GM03348 (cell line): ENCODE results near the gene FMO1.
"Not testable (repeated sequence)": the region's sequence is repeated elsewhere in the genome, so short reads cannot be mapped to it uniquely, and the experiment has no call there.

ENCODE experiments used
- DNase-seq: peaks from one replicate; pipeline ENCODE4 v3.0.0; 2012; ENCODE audit warnings: low spot score

FMO1 gene, protein sequence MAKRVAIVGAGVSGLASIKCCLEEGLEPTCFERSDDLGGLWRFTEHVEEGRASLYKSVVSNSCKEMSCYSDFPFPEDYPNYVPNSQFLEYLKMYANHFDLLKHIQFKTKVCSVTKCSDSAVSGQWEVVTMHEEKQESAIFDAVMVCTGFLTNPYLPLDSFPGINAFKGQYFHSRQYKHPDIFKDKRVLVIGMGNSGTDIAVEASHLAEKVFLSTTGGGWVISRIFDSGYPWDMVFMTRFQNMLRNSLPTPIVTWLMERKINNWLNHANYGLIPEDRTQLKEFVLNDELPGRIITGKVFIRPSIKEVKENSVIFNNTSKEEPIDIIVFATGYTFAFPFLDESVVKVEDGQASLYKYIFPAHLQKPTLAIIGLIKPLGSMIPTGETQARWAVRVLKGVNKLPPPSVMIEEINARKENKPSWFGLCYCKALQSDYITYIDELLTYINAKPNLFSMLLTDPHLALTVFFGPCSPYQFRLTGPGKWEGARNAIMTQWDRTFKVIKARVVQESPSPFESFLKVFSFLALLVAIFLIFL

DNA sequence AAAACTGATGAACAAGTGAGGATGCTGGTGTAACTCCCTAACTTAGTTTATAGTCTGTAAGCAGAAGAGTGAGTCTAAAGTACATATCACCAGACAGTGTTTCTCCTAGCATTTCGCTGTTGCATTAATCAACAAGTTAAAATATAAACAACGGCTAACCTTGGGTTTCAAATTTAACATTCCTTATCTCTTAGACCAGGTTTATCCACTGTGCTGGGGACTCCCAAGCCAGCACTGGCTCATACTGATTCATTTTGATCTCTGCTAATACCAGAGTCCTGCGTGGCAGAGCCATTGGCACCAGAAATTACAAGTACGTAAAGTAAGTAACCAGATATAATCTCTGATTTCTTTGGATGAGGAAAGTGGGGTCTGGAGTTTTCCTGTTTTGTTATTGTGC lies at the start of gene FMO1:
FMO1 (plus strand) TSS at position 193 of the 400 bp plus-strand sequence. CDS start 9,594 bp downstream, outside the sequence.
- no peak for DNase-seq

DNA sequence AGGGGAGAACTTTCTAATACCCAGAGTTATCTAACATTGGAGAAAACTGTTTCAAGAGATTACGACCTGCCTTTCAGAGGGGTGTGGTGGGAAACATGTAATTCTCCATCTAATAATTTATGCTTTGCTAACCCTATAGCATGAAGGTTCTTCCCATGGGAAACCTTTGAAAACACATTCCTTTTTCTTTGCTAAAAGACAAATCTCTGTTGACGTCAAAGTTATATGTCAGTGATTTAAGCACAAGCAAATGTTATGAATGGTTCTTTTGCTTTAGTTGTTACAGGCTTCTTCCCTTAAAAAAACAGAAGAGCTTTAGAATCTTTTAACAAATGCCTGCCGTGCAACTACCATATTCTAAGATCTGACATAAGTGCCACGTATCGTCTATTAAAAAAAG lies 44.0 kb upstream of the FMO1 start:
- no peak for DNase-seq

DNA sequence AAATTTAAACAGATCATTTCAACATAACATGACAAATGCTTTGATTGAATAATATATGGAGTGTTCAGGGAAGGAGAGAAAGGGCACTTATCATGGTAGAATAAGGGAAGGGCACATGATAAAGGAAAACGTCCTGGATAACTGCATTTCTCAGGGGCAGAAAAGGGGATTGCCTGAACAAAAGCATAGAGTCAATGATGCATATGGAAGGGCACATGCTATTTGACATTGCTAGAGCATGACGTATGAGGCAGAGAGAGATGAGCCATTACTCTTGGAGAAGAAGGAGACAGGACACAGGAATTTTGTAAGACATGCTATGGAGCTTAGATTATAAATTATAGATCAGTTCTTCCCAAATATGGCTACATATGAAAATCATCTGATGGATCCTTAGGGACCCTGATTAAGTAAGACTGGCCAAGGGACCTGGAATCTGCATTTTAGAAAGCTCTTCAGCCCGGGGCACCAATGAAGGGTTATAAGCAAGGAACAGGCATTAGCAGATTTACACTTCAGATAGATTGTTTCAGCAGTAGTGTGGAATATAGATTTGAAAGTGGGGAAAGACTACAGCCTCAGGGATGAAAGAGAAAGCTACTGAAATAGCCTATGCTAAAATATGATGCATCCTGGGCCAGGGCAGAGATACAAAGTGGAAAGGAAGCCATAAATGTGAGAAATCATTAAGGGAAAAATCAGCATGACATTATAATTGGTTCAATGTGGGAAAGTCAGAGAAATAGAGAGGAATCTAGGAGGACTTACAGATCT lies 41.9 kb upstream of the FMO1 start:
- DNase-seq: no peak

DNA sequence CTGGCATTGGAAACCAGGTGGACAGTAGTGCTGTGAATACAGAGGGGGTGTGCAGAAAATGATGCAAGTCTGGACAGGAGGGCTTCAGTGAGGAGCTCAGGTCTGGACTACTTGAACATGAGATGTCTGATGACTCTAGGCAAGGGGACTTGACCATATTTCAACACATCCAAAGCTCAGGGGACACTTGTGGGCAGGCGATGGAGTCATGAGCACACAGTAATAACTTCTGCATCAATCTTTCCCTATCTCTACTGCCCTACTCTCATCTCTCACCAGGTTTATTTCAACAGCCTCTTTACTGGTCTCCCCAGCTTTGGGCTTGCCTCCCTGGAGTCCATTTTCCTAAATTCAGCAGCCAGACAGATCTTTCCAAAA lies 41.3 kb upstream of the FMO1 start:
- no peak for DNase-seq

DNA sequence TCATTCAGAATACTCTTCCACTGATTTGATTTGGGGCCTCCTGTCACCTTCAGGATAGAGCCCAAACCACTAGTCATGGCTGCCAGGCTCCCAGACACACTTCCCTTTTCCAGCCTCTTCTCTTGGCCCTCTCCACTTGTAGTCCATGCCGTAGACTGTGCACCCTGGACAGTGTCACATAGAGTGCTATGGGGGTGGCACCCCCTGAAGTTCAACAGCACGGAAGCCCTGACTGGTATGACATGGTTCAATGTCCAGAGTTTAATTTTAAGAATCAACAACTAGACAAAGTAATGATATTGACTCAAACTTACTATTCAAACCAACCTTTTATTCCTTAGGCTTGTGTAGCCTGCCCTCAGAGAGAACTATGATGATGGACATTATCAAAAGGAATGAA lies 40.9 kb upstream of the FMO1 start:
- DNase-seq: no peak

DNA sequence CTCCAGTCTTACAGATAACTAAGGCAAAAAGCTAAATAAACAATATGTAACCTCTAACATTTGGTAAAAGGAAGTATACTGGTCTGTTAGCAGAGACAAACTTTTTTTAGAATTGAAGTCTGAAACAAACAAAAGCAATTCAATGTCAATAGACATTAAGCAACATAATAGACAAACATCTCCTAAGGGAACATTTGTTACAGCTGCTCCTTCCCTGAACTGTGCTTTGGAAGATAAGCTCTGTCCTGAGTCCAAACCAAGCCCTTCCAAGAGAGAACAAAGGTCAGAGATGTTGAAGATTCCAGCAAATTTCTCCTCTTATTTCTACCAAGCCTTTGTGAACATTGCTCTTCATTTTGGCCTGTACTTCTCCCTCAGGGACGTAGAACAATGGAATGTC lies 37.9 kb upstream of the FMO1 start:
- DNase-seq: no peak

DNA sequence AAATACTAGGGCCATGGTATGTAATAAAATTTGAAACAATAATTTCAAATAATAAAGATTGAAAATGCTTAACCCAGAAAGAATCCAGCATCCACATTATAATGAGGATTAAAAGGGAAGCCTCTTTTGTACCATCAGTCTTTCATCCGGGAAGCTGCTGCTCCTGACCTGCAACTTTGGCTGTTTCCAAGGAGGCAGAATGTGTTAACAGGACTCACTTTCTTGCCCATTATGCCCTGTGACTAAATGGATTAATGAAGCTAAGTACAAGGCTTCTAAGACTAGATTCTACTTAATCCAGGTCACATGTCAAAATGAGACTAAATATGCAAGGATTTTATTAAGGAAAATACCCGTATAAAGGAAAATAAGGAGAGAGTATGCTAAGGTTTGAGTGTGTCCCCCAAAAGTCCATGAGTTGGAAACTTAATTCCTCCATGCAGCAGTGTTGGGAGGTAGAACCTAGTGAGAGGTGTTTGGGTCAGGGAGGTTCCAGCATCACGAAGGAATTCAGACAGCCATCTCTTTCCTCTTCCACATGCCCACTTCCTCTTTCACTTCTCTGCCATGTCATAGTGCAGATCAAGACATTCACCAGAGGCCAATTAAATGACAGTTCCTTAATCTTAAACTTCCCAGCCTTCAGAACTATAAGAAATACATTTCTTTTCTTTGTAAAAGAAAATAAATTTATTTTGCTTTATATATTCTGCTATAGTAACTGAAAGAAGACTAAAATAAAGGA lies 35.5 kb upstream of the FMO1 start:
- no peak for DNase-seq

DNA sequence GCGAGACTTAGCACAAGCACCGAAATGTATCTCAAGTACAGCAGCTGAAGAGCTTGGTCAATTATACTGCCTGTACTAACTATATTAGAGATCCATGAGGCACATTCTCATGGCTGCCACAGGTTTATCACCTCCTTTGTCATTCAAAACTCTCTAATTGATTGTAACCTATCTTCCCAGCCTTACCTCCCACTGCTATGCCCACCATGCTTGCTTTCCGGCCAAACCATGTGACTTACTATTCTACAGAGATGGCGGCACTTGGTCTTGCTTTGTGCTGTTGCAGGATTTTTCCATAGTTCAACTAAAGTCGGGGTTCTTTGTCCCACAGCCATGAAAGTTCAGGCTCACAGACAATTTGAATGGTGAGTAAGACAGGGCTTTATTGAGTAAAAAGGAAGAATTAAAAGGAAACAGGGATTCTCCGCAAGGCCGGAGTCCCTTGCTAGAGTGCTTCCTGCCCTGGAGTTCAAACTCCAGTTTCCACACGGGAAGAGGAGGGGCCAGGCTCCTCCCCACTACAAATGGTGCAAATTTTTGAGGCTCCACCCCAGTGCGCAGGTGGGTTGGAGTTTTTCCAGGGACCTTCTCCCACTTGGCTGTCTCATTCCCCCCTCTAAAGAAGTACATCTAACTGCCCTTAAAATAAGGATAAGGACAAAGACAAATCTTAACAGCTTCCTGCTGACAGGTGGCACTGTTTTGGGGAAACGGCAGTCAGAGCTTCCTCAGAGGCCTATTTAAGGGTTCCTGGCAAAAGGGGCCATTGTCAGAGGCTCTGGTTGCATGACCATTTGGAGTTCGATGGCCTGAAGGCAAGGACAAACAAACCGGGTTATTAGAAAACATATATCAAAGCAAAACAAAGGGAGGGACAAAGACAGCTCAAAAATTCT lies 34.5 kb upstream of the FMO1 start:
- DNase-seq: no peak

DNA sequence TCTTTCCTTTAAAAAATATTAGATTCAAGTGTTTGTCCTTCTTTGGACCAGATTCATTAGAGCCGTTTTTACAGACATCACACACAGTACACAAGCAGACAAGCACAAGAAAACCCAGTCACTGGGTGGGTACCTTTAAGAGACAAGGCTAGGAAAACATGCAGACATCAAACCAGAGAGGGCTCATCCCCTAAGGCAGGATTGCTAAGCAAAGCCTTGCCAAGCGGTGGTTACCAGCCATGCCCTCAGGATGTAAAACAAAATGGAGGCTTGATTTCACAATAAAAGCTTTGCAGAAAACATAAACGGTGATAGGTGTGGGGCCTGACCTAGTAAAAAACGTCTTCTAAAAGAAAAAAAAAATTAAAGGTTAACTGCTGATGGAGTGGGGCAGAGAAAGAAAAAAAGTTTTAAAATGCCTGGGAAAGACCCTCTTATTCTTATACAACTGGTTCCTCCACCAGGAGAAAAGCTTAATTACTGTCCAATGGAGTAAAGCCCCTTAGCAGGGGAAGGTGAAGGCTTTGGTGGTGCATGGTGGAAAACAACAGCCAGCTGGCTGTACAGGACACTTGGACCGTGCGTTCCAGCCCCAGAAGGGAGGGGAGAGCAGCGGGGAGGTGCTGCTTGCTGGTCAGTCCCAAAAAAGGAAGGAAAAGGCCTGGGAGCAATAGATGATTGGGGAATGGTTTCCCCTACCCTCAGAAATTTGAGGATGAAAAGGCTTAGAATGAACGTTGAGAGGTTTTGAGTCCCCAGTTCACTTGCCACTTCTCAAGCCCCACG lies 30.4 kb upstream of the FMO1 start:
- DNase-seq: no peak

DNA sequence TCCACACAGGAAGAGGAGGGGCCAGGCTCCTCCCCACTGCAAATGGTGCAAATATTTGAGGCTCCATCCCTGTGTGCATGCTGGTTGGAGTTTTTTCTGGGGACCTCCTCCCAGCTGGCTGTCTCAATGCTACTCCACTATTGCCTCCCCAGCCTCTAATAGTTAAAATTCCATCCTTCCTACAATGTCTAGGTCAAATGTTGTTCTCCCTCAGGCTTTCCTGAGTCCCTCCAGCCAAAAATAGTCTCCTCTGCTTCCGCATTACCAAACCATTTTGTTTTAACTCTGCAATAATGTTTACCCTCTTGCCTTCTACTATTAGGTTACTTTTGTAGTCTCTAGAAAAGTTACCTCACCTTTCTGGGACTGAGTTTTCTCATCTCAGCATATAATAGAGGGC lies 29.6 kb upstream of the FMO1 start:
- no peak for DNase-seq

DNA sequence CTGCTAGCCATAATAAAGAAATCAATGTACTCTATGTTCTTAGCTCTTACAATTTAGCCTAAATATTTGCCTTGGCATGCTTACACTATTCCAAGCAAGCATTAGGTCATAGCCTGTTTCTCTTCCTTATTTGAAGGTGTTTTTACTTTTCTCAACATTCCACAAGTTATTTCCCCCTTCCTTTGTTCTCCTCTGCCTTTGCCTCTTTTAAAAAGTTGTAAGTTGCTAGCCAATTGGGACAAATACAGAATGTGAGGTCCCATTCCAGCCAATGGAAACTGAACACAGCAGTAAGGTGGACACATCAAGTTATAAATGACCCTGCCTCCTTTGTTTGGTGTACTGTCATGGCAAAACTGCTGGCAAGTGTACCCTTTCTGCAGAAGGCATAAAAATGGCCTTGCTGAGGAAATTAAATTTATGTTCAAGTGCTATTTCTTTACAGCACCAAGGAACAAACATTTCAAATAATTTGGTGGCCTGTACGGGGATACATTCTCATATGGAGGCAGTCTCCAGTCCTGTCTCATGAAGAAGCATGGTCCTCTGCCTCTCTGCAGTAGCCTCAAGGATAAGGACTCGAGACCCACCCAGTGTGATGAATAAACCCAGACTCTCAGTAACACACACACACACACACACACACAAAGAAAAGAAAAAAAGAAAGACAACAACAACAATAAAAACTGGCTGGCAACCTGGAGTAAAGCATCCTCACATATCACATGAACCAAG lies 28.8 kb upstream of the FMO1 start:
- no peak for DNase-seq

DNA sequence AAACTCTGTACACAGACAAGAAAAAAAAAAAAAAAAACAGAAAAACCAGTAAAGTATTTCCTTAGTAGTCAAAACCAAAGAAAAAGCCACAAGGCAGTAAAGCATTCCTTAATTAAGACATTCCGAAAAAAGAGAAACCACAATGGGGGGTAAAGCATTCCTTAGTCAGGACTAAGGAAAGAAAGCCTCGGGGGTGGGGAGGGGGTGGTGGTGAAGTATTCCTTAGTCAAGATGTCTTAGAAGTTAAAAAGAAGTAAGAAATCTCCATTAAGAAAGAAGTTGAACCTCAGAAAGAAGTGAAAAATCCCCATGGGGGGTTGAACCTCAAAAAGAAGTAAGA lies 28.2 kb upstream of the FMO1 start:
- DNase-seq: peak; percentile 72

DNA sequence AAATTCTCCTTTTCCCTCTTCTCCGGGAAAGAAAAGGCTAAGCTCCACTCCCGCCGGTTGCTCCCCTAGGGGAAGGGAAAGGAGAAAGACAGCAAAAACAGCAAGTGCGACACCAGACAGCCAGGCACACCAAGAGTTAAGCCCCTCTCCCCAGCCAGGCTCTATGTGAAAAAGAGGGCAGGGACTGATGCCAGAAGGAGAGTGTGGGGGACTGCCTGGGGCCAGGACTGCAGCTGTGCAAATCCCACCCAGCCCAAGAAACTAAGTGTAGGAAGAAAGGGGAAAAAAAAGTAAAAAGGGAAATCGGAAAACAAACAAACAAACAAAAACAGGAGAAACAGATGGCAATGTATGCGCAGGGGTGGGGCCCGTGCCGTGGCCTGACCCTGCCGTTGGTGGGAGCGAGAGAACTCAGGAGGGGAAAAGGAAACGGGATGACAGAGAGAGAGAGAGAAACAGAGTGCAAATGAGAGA lies 27.7 kb upstream of the FMO1 start:
- DNase-seq: no peak

DNA sequence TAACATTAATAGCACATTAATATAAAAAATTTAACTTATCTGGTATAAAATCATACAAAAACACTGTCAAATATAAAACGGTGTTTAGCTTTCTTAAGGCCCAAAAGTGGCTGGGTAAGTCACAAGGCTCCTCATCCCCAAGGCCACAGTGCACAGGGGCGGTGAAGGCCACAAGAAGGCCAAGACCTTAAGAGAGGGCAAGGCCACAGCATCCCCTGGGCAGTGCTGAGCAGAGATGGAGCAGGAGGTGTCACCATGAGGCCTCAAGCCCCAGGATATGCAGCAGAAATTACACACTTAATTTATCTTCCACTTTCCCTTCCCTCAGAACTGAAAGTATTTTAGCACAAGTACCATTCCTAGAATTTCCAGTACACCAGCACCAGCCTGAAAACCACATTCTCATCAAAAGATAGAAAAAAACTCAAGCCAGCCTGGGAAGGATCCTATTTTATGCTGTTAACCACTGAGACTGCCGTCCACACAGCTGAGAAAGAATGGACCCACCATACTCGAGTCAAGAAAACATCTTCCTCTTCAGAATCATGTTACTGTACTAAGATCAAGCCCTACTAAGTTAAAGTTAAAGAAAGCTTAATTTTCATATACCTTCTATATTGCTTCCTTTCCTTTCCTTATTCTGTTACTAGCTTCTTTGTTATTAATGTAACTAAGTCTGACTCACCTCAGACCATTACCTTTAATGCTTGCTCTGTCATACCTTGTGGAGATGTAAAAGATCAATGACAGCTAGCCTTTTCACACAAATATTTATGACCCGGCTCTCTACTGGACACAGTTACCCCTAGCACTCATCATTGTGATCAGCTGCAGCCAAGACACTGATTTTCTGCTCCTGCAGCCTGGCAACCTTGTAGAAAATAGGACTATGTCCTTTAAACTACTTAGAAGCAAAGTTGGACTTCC lies 26.4 kb upstream of the FMO1 start:
- DNase-seq: no peak

DNA sequence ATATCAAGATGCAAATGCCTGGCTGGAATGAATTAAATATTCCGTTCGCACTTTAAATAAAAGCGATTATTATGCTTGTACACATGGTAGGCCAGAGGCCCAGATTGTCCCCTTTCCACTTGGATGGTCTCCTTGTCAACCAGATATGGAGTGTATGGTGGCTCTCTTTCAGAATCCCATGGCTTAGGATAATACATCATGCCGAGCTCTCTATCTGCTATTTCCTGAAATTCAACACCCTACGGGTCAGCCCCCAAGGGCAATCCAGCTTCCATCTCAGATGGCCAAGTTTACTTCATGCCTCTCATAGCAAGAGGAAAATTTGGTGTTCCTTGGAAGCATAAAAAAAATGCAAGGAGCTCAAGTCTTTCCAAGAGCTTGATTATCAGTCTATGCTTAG lies 25.4 kb upstream of the FMO1 start:
- no peak for DNase-seq

DNA sequence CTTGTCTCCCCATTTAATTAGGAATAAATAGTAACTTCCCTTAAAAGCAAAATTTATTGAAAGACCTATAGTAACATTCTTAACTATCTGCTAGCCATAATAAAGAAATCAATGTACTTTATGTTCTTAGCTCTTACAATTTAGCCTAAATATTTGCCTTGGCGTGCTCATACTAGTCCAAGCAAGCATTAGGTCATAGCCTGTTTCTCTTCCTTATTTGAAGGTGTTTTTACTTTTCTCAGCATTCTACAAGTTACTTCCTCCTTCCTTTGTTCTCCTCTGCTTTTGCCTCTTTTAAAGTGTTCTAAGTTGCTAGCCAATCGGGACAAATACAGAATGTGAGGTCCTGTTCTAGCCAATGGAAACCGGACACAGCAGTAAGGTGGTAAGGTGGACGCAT lies 24.0 kb upstream of the FMO1 start:
- DNase-seq: not testable (repeated sequence)

DNA sequence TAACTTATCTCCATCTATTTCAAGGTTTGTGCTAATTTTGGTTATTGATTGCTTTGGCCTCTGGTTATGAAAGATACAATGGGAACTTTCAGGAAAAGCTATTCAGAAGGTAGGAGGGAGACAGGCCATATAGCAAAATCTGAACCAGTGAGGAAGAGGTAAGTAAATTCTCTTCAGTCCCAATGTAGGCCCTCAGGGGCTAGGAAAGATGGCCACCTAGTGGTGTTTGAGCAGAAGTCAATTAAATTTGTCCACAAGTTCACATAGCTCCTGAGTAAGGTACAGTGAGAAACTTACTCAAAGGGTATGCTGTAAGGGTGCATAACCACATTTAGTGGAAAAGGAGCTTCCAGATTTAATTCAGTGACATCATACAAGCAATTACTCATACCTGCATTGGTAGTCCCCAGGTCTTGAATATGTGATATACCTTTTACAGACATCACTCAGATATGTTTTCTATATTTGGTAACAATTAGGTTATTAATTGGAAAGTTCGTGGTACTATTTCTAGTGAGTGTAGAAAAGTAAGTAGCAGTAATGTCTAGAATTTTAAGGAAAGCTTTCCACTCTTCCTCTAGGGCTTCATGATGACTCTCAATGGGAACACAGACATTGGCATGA lies 21.4 kb upstream of the FMO1 start:
- peak; percentile 69 for DNase-seq

DNA sequence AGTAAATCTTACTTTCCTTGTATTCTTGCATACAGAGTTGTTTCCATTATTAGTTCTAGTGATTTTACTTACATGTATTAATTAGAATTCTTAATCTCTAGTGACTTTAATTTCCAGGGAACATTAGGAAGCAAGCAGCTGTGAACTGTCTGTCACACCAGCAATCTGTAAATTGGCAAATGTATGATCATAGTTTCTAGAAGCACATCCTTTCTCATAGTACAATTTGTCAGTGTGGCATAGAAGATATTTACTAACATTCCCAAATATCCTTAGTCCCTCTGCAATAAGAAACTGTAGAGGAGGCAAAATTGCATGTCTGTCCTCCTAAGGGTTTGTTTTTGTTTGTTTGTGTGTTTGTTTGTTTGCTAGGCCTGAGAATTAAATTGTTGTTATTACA lies 17.0 kb upstream of the FMO1 start:
- DNase-seq: no peak
